SK-N-SH (cell line): ENCODE measurements around the gene PEBP1. TPM values are rescaled to one million over a fixed set of nuclear protein-coding genes. Genes with fewer than 3 reads are reported as not detected.
A peak's percentile ranks its signal among the peaks of the same experiment; 100 is the strongest.

Experiments
- CTCF ChIA-PET: fragments of 300-600, 350-600 bp; formaldehyde crosslinking; extraction: SDS; loops from one replicate; lab custom pipeline; 2021; lab: Yijun Ruan, JAX
- POLR2A ChIA-PET: fragments of 350-600 bp; sonication (Branson Sonifier 250); formaldehyde crosslinking; extraction: SDS; loops from one replicate; lab custom pipeline; 2020; ENCODE audit warnings: antibody characterized with exemption, inconsistent platforms; lab: Yijun Ruan, JAX
- DNase-seq: peaks from one replicate; pipeline ENCODE4 v3.0.0; 2012
- H2AFZ ChIP-seq: fragments of 200-600 bp; sonication (generic); 2 replicates; pipeline ENCODE4 v1.8.1; 2016; ENCODE audit warnings: antibody characterized with exemption, mild to moderate bottlenecking, low read depth
- H3F3A ChIP-seq: fragments of 200-600 bp; sonication (generic); replicated peaks from 2 replicates; pipeline ENCODE3; 2016; ENCODE audit warnings: antibody characterized with exemption, mild to moderate bottlenecking; ENCODE audit not compliant: insufficient read depth
- H3K27ac ChIP-seq, 2 experiments: fragments of 200-500 bp in 1 of 2; fragments of 200-600 bp in 1 of 2; sonication (Bioruptor generic) in 1 of 2; sonication (generic), shearing (Covaris generic) in 1 of 2; 2 replicates each; pipeline versions ENCODE4 v1.5.1 to v1.6.1; 2014 to 2016; ENCODE audit warnings: low read depth in 2 of 2, inconsistent platforms in 1 of 2, low read length in 1 of 2, mild to moderate bottlenecking in 1 of 2, mixed read lengths in 1 of 2
- H3K27me3 ChIP-seq: fragments of 200-600 bp; sonication (generic), shearing (Covaris generic); 2 replicates; pipeline ENCODE4 v1.6.1; 2016; ENCODE audit warnings: mixed run types; ENCODE audit not compliant: insufficient read depth
- H3K36me3 ChIP-seq, 2 experiments: fragments of 200-500 bp in 1 of 2; fragments of 200-600 bp in 1 of 2; sonication (Bioruptor generic) in 1 of 2; sonication (generic) in 1 of 2; replicated peaks in 1 of 2; 2 replicates each; pipeline versions ENCODE3 to v1.5.1; 2014 to 2016; ENCODE audit warnings: low read length in 1 of 2, mild to moderate bottlenecking in 1 of 2; ENCODE audit not compliant: insufficient read depth in 2 of 2, control insufficient read depth in 1 of 2
- H3K4me1 ChIP-seq, 2 experiments: fragments of 200-500 bp in 1 of 2; fragments of 200-600 bp in 1 of 2; sonication (Bioruptor generic) in 1 of 2; sonication (generic), shearing (Covaris generic) in 1 of 2; 2 replicates each; pipeline versions ENCODE4 v1.5.1 to v1.6.1; 2014 to 2016; ENCODE audit warnings: low read depth in 1 of 2, low read length in 1 of 2, mixed run types in 1 of 2; ENCODE audit not compliant: insufficient read depth in 2 of 2, control insufficient read depth in 1 of 2
- H3K4me2 ChIP-seq: fragments of 200-600 bp; sonication (generic), shearing (Covaris generic); 2 replicates; pipeline ENCODE4 v1.6.1; 2017; ENCODE audit warnings: mixed run types
- H3K4me3 ChIP-seq, 2 experiments: fragments of 200-500 bp in 1 of 2; fragments of 200-600 bp in 1 of 2; sonication (Bioruptor generic) in 1 of 2; sonication (generic), shearing (Covaris generic) in 1 of 2; 2 replicates each; pipeline versions ENCODE4 v1.5.1 to v1.8.1; 2014 to 2016; ENCODE audit warnings: low read depth in 2 of 2, inconsistent platforms in 1 of 2, low read length in 1 of 2, mild to moderate bottlenecking in 1 of 2, mixed read lengths in 1 of 2, moderate library complexity in 1 of 2
- H3K79me2 ChIP-seq: fragments of 200-600 bp; sonication (generic); 2 replicates; pipeline ENCODE4 v1.8.1; 2017; ENCODE audit warnings: mild to moderate bottlenecking; ENCODE audit not compliant: insufficient read depth
- H3K9ac ChIP-seq: fragments of 200-600 bp; sonication (generic); 2 replicates; pipeline ENCODE4 v1.6.1; 2017; ENCODE audit warnings: mixed run types
- H3K9me2 ChIP-seq: fragments of 200-600 bp; sonication (generic); 2 replicates; pipeline ENCODE4 v1.6.1; 2017; ENCODE audit warnings: mixed run types
- H3K9me3 ChIP-seq: fragments of 200-600 bp; sonication (generic); 2 replicates; pipeline ENCODE4 v1.6.1; 2017; ENCODE audit warnings: mixed run types, mild to moderate bottlenecking, moderate library complexity
- H4K20me1 ChIP-seq: fragments of 200-600 bp; sonication (generic); 2 replicates; pipeline ENCODE4 v1.6.1; 2017; ENCODE audit warnings: mild to moderate bottlenecking, mixed run types; ENCODE audit not compliant: insufficient read depth
- ELF1 ChIP-seq: IDR thresholded peaks from 2 replicates; pipeline ENCODE4 v1.4.0; 2012
- IRF3 ChIP-seq: fragments of 150-350 bp; IDR thresholded peaks from 2 replicates; pipeline ENCODE4 v1.6.1; 2016; ENCODE audit warnings: mild to moderate bottlenecking, low read depth, low read length
- MAX ChIP-seq: IDR thresholded peaks from 2 replicates; pipeline ENCODE4 v1.4.0; 2012; ENCODE audit warnings: low read depth
- MXI1 ChIP-seq: IDR thresholded peaks from 2 replicates; pipeline ENCODE4 v1.6.1; 2012; ENCODE audit warnings: mild to moderate bottlenecking, low read depth, low read length, improper control_type of control experiment
- NFIC ChIP-seq: IDR thresholded peaks from 2 replicates; pipeline ENCODE4 v1.4.0; 2012; ENCODE audit warnings: borderline replicate concordance
- RFX5 ChIP-seq: IDR thresholded peaks from 2 replicates; pipeline ENCODE4 v1.6.1; 2012; ENCODE audit warnings: mild to moderate bottlenecking, improper control_type of control experiment, low read length
- RXRA ChIP-seq: IDR thresholded peaks from 2 replicates; pipeline ENCODE4 v1.4.0; 2012; ENCODE audit warnings: low read depth, mild to moderate bottlenecking, borderline replicate concordance
- TEAD4 ChIP-seq: IDR thresholded peaks from 2 replicates; pipeline ENCODE4 v1.4.0; 2012; ENCODE audit warnings: mild to moderate bottlenecking, borderline replicate concordance; ENCODE audit not compliant: insufficient read depth
- USF2 ChIP-seq: fragments of 150-350 bp; IDR thresholded peaks from 2 replicates; pipeline ENCODE4 v1.6.1; 2017; ENCODE audit warnings: antibody characterized with exemption, low read length, low read depth, borderline replicate concordance
- YY1 ChIP-seq: IDR thresholded peaks from 2 replicates; pipeline ENCODE4 v1.4.0; 2012; ENCODE audit warnings: low read depth, mild to moderate bottlenecking
- WGBS: methylation state at CpG from one replicate; pipeline ENCODE4 v1.1.6; 2017; ENCODE audit warnings: low lambda C conversion rate; 5-methylcytosine and 5-hydroxymethylcytosine counted together
- polyA plus RNA-seq, 3 experiments: library from polyadenylated mRNA; depleted of rRNA; stranded (reverse); fragments of >200 nt; gene quantifications; 2 replicates each; pipeline ENCODE4 v1.2.3, GENCODE V29; 2012

Gene PEBP1
- polyA plus RNA-seq, 1 of the 3 experiments (the other 2 are of a cell fraction): 219 TPM

GRCh38 chr12:118102609-118103008 lies 33.3 kb upstream of the PEBP1 start:
- H3K36me3 ChIP-seq: peaks cover 0 to 5% of the 10 kb centered on the region in 2 experiments
- peaks cover 0 to 11% of the 10 kb centered on the region in 2 experiments; a peak in 1 of 4 replicates for H3K4me1 ChIP-seq
- peak; percentile 29 for DNase-seq
- POLR2A ChIA-PET: interaction anchor here (0.6 to 1.0 kb wide), 4 partner anchors 35 to 54 kb away, joined by 3 to 4 read pairs (median 4); partner anchors contain the start of gene WSB2
- TF ChIP-seq NFIC: no peak
- TF ChIP-seq RXRA: no peak
- no peak for TF ChIP-seq YY1
- no peak for TF ChIP-seq TEAD4
- TF ChIP-seq MXI1: no peak
- TF ChIP-seq USF2: no peak
- TF ChIP-seq, all 33 proteins: peak for 0
- no peak overlapping the region for H3K27ac ChIP-seq
- H3K27me3 ChIP-seq: no peaks in the 10 kb centered on the region
- peaks cover 8% of the 10 kb centered on the region for H3F3A ChIP-seq
- no peaks in the 10 kb centered on the region for H3K9me3 ChIP-seq
- H3K79me2 ChIP-seq: peaks cover 20% of the 10 kb centered on the region
- peak overlapping the region; percentile 76 for H3K4me2 ChIP-seq
- H3K9me2 ChIP-seq: no peaks in the 10 kb centered on the region
- 66% methylated on average over 5 of the region's 5 CpGs for WGBS
- no peaks in the 10 kb centered on the region for H4K20me1 ChIP-seq
- peak overlapping the region; percentile 74 to 79 for H3K4me3 ChIP-seq
- peak overlapping the region; percentile 91 for H2AFZ ChIP-seq
- CTCF ChIA-PET: interaction anchor here (0.7 to 1.8 kb wide), 6 partner anchors 17 to 312 kb away, joined by 3 to 5 read pairs (median 4); partner anchors contain the start of gene SUDS3
- peak overlapping the region; percentile 84 for H3K9ac ChIP-seq

GRCh38 chr12:118103201-118103600 lies 32.7 kb upstream of the PEBP1 start:
- H3K9me3 ChIP-seq: no peaks in the 10 kb centered on the region
- POLR2A ChIA-PET: interaction anchor here (0.6 to 1.7 kb wide), 5 partner anchors 33 to 54 kb away, joined by 3 to 7 read pairs (median 4); partner anchors contain the start of genes PEBP1 and WSB2
- peak overlapping the region; percentile 91 for H2AFZ ChIP-seq
- H3K4me3 ChIP-seq: peak overlapping the region; percentile 74 to 79
- H3F3A ChIP-seq: peaks cover 8% of the 10 kb centered on the region
- H3K4me2 ChIP-seq: peak overlapping the region; percentile 76
- peak overlapping the region; percentile 84 for H3K9ac ChIP-seq
- CTCF ChIA-PET: interaction anchor here (1.0 to 1.8 kb wide), 4 partner anchors 17 to 273 kb away, joined by 3 to 5 read pairs (median 3); partner anchors contain the start of genes PEBP1 and SUDS3
- 1% methylated on average over 17 of the region's 32 CpGs for WGBS
- peak overlapping the region; percentile 73 to 84 for H3K27ac ChIP-seq
- no peak for DNase-seq
- H3K79me2 ChIP-seq: peaks cover 20% of the 10 kb centered on the region
- no peaks in the 10 kb centered on the region for H4K20me1 ChIP-seq
- no peak for TF ChIP-seq ELF1
- TF ChIP-seq IRF3: no peak
- peak; percentile 54; the same call in 1 of the 2 replicates for TF ChIP-seq MAX
- TF ChIP-seq RFX5: no peak
- peak; percentile 62; the same call in 1 of the 2 replicates for TF ChIP-seq MXI1
- no peaks in the 10 kb centered on the region for H3K27me3 ChIP-seq
- peaks cover 0 to 5% of the 10 kb centered on the region in 2 experiments for H3K36me3 ChIP-seq
- peaks cover 0 to 11% of the 10 kb centered on the region in 2 experiments; a peak in 1 of 4 replicates for H3K4me1 ChIP-seq
- no peaks in the 10 kb centered on the region for H3K9me2 ChIP-seq
